Posterior cingulate gyrus (tissue), 11 donors: ENCODE results near the gene APEH.
"Not testable (repeated sequence)": the region's sequence is repeated elsewhere in the genome, so short reads cannot be mapped to it uniquely, and the experiment has no call there.

Experiments
- DNase-seq, 10 donors: peaks; one replicate each; pipeline versions ENCODE4 v3.0.0 to v3.0.0-alpha.2; 2020 to 2021; ENCODE audit warnings: mixed read lengths in 3 of 10
- intact Hi-C: fragments of 100-400 bp; cut with DNase I; formaldehyde crosslinking; loops from one replicate; pipeline ENCODE4 v1.15.1; 2023

APEH gene

DNA sequence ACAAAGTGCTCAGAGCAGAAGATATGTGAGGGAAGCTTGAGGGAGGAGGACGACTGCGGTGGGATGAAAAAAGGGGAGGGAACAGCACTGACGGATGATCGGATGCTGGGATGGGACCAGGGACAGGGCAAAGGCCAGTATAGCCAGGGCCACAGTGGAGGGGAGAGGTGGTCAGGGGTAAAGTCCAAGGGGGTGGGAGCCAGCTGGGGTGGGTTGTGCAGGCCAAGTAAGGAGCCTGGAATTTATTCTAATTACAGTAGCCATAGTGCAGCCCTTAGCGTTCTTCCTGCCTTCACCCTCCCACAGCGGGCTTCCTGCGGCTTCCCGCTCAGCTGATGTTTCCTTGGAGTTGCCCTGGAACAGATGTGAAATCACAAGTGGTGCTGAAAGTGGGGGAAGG lies 7.6 kb upstream of the APEH start:
- intact Hi-C loops, result no loop called here
- DNase-seq, result no peak

DNA sequence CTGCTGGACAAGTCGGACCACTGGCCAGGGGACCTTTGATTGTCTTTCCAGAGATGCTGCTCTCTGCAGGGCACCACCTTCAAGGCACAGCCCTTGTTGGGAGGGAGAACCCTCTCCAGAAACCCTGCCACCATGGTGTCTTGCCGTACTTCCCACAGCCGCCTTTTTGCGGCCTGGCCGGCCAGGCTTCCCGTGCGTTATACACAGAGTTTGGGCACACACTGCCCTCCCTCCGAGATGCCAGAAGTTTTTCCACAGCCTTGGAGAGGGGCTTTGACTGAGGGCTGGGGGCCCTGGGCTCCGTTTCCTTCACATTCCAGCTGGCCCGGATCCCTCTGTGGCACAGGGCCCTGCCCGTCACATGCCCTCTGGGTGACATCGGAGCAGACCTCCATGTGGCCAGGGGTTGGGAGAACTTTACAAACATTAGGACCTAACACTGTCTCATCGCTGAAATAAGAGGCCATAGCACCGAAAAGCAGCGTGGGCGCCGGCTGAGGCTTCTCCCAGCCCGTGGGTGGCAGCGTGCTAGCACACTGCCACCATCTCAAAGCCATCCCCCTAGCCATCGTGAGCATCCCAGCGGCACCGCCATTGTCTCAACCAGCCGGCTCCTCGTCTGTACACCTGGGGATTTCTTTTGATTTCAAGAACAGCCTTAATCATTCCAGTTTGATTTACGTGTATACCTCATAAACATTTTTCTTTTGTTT lies 6.3 kb upstream of the APEH start:
- intact Hi-C loops, result no loop called here
- DNase-seq, result peak in 6 of 10 donors; percentile 30 to 91 (median 68)

- intact Hi-C loops, result no loop called here
- DNase-seq, result no peak
Measured at GRCh38 chr3:49668414-49668797, 5.7 kb upstream of the APEH start.

DNA sequence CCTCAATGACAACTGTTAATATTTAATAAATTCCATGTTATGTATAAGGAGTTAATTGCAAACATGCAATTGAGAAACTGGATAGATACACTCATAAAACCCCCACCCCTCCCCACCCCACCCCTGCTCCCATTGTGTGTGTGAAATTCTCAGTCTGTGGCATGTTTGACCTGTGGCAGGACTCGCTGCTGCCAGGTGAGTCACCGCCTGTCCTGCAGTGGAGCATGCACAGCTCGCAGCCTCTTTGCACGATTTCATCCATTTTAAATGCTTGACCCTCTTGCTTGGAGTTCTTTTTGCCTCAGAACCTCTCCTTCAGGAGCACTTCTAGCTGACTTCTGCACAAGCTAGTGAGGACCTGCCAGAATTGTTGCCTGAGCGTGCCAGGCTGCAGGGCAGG lies 5.3 kb upstream of the APEH start:
- intact Hi-C loops, result no loop called here
- DNase-seq, result no peak

DNA sequence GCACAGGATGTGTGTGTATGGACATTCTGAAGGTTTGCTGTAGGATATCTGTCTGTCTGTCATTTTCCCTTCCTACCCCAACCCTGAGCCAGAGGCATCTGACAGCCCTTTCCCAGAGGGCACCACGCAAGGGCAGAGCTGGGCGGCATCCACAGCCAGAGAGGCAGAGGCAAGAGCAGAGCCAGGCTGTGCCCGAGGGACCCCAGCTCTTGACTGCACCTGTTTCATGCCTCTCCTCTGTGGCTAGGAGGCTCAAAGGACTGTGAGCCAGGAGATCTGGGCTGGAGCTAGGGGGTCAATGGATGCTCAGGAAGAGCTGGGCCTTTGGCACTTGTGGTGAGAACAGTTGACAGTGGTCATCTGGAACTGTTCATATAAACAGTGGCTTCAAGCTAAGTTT lies 4.8 kb upstream of the APEH start:
- DNase-seq, result peak in 1 of 10 donors; percentile 61
- intact Hi-C loops, result no loop called here

DNA sequence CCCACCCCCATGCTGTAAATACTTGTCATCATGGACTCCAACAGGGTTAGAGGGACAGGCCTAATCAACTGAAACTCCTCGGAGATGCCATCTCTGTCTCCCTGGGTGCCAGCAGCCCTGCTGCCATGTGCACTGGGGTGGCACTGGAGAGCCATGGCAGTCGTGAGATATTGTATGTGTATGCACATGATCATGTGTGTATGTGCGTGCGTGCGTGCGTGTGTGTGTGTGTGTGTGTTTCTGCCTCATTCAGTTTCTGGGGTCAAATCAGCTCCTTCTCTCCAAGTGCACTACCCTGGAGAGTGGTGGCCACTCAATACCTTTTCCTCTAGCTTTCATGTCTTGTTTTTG lies 3.2 kb upstream of the APEH start:
- DNase-seq, result peak in 1 of 10 donors; percentile 4

GRCh38 chr3:49671291-49672288 lies 2.6 kb upstream of the APEH start:
- peak; percentile 47 to 93 (median 68) for DNase-seq
- intact Hi-C loops, result loop anchor here (1.0 kb wide), 1 partner anchor 132 kb away; no protein-coding TSS in a partner anchor

More for the DNA sequence above, 3.2 kb upstream of the APEH start:
- intact Hi-C loops, result loop anchor here (1.0 kb wide), 1 partner anchor 132 kb away; no protein-coding TSS in a partner anchor

DNA sequence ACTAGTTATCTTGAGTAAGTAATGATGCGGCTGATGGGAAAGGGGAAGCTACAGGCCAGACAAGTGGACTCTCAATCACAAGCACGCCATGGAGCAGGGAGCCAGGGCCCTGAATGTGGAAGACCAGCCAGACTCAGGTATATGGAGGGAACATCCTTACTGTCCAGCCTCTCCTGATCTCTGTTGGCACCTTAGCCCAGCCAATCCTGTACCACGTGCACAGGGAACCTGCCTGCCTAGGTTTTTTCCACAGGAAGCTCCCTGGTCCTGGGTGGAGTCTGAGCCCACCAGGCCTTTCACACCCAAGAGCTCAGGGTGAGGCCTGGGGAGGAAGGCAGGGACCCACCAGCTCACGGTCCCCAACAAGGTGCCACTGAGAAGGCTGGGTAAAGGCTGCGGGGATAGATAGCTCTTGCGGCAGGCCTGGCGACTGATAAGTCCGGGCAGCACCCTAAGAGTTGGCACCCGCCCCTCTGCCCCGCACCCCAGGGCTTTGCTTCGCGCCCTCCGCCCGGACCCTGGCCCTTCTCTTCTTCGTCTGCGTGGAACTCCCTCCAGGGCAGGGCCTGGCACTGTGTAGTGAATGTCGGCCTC lies 933 bp upstream of the APEH start:
- intact Hi-C loops, result no loop called here
- peak in 1 of 10 donors; percentile 64 for DNase-seq

- no peak for DNase-seq
- intact Hi-C loops, result no loop called here
Measured at GRCh38 chr3:49674497-49674983, 389 bp downstream of the APEH start.

DNA sequence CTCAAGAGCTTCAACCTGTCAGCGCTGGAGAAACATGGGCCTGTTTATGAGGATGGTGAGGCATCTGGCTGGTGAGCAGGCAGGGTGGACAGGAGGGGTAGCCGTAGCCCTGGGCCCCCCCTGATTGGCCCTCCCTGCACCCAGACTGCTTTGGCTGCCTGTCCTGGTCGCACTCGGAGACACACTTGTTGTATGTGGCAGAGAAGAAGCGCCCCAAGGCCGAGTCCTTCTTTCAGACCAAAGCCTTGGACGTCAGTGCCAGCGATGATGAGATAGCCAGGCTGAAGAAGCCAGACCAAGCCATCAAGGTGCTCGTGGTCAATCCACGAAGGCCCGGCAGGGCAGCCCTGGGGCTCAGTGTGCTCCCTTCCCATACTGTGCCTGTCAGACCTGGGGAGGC lies 1.8 kb downstream of the APEH start:
- intact Hi-C loops, result no loop called here
- peak in 1 of 10 donors; percentile 65 for DNase-seq

DNA sequence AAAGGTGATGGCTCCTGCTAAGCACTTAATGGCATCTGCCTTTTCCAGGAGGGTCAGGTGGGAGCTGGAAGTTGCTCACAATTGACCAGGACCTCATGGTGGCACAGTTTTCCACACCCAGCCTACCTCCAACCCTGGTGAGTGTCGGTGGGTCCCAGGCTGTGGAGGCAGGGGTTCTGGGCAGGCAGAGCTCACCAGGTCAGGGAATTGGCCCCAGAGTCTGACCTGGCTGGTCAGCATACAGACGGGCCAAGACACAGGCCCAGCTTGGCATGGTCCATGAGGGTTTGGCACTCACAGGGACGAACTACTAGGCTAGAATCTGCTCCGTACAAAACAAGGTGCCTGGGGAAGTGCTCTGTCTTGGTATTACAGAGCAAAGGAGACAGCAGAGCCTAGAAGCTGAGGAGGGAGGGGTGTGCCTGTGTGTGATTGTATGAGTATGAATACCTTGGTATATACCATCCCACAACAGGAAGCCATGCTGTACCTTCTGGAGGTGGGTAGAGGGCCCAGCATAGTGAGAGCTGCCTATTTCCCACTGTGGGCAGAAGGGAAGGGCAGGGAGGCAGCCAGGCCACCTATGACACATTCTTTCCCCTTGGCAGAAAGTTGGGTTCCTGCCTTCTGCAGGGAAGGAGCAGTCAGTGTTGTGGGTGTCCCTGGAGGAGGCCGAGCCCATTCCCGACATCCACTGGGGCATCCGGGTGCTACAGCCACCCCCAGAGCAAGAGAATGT lies 6.5 kb downstream of the APEH start:
- peak in 4 of 10 donors; percentile 35 to 84 (median 65) for DNase-seq
- intact Hi-C loops, result no loop called here

DNA sequence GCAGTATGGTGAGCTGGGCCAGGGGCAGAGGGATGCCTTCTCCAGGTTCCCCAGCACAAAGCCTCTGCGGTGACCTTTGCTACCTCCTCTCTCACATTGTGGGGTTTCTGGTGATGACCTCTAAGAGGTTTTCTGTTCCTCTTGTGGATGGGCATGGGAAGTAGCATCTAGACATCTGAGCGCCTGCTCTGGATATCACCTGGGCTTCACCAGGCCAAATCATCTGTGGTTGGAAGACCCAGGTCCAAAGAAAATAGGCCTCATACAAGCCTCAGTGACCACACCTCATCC lies 7.0 kb downstream of the APEH start:
- no peak for DNase-seq
- intact Hi-C loops, result no loop called here

DNA sequence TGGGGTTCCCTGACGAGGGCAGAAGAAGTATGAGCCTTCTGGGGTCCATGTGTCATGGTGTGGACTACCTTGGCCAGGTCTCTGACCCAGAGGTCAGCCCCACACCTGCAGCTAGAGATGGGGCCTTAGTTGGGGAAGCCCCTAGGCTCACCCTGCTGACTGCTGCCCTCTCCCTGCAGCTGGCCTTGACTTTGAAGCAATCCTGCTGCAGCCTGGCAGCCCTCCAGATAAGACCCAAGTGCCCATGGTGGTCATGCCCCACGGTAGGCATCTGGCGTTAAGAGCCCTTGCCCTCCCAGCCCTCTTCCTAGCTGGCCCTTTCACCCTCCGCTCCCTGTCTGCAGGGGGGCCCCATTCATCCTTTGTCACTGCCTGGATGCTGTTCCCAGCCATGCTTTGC lies 7.4 kb downstream of the APEH start:
- intact Hi-C loops, result no loop called here
- peak in 1 of 10 donors; percentile 75 for DNase-seq

DNA sequence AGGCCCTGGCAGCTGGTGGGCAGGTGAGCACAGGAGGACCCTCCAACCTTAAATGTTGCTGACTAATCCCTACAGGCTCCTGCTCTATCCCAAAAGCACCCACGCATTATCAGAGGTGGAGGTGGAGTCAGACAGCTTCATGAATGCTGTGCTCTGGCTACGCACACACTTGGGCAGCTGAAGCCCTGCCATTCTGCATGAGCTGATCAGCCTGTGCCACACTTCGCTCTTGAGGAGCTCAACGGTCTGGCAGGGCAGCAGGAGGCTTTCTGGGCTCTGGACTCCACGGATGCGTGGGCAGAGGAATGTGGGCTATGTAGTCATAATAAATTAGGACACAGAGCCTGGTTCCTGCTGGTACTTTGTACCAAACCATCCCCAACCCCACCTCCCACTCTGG lies 9.0 kb downstream of the APEH start:
- intact Hi-C loops, result no loop called here
- DNase-seq, result peak in 1 of 10 donors; percentile 84

- intact Hi-C loops, result not testable (repeated sequence)
- peak in 1 of 10 donors; percentile 62 for DNase-seq
Measured at GRCh38 chr3:49684453-49684852, 10.3 kb downstream of the APEH start.

DNA sequence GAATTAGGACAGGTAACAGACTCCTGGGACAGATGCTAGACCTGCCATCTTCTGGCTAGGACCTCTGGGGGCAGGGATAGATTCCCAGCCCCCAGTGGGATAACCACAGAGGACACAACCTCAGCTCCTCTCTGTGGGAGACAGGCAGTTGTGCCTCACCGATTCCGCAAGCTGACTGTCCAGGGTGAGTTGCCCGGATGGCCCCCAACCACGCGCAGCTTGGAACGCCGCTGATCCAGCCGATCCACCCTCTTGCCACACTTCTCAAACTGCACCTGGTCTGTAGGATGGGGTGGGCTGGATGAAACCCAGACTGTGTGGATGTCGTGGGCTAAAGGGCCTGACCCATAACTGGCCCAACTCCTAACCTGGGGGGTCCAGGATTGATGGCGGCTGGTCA lies 11.0 kb downstream of the APEH start:
- peak in 1 of 10 donors; percentile 52 for DNase-seq
- intact Hi-C loops, result not testable (repeated sequence)

DNA sequence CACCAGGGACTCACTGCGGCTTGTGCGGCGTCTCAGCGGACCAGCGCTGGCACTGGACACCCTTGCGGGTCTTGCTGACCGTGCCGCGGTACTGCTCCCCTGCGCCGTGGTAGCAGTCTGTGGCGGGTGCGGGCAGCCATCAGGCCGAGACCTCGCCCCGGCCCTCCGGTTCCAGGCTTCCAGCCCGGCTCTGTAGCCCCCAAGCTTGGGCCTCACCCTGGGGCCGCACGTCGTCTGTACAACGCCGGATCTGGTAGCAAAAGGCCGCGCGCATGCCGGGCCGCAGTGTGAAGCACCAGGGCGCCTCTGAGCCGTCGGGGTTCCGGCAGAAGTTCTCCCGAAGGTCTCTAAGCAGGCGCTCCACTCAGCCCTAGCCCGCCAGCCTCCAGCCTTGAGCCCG lies 11.7 kb downstream of the APEH start:
- intact Hi-C loops, result not testable (repeated sequence)
- DNase-seq, result peak in 1 of 10 donors; percentile 63

DNA sequence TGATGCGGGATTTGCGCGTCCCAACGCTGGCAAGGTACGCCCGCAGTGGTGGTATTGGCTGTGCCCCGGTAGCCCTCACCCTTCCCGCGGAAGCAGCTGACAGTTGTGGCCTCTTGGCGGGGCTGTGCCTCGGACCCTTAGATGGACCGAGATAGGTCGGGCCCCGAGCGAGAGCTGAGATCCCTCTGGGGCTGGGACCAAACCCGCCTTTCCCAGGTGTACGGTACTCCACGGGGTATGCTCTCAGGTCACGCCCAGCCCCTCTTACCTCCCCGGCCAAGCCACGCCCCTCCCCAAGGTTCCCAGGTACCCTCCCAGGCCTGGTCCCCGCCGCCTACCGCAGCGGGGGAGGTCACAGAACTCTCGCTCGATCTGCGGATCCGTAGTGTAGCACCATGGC lies 12.2 kb downstream of the APEH start:
- intact Hi-C loops, result not testable (repeated sequence)
- DNase-seq, result peak in 1 of 10 donors; percentile 87

GRCh38 chr3:49686769-49687423 lies 12.7 kb downstream of the APEH start:
- intact Hi-C loops, result not testable (repeated sequence)
- DNase-seq, result peak in 1 of 10 donors; percentile 86

- intact Hi-C loops, result not testable (repeated sequence)
- DNase-seq, result peak in 1 of 10 donors; percentile 61
Measured at GRCh38 chr3:49687424-49687795, 13.3 kb downstream of the APEH start.
